Fibroblast of the conjunctiva (primary cell): Measurements from ENCODE around the gene TXNDC16.
"Not testable (repeated sequence)": the region's sequence is repeated elsewhere in the genome, so short reads cannot be mapped to it uniquely, and the experiment has no call there.

ENCODE experiments used
- DNase-seq: peaks from one replicate; pipeline ENCODE4 v3.0.0-alpha.2; 2010; ENCODE audit warnings: low read depth

TXNDC16 gene

GRCh38 chr14:52552063-52552988, at the start of gene TXNDC16, which contains the start of gene GPR137C:
TSS of gene TXNDC16 (minus strand) at chr14:52552505. CDS start at chr14:52543557, 8,948 bp downstream.
TSS of gene GPR137C (plus strand) at chr14:52552836. CDS start at chr14:52553148, 312 bp downstream.
- DNase-seq: peak; percentile 98

GRCh38 chr14:52599974-52600373, 47.7 kb upstream of the TXNDC16 start:
- DNase-seq: no peak

GRCh38 chr14:52598568-52598967, 46.3 kb upstream of the TXNDC16 start:
- no peak for DNase-seq

GRCh38 chr14:52596861-52597260, 44.6 kb upstream of the TXNDC16 start:
- no peak for DNase-seq

- DNase-seq: no peak
Observed at GRCh38 chr14:52596320-52596719, 44.0 kb upstream of the TXNDC16 start.

- no peak for DNase-seq
Observed at GRCh38 chr14:52590318-52590717, 38.0 kb upstream of the TXNDC16 start.

GRCh38 chr14:52589646-52590045, 37.3 kb upstream of the TXNDC16 start:
- no peak for DNase-seq

- no peak for DNase-seq
Observed at GRCh38 chr14:52583544-52583943, 31.2 kb upstream of the TXNDC16 start.

GRCh38 chr14:52575858-52576257, 23.6 kb upstream of the TXNDC16 start:
- no peak for DNase-seq

GRCh38 chr14:52568454-52568853, 16.1 kb upstream of the TXNDC16 start:
- DNase-seq: not testable (repeated sequence)

GRCh38 chr14:52563120-52563519, 10.8 kb upstream of the TXNDC16 start:
- no peak for DNase-seq

GRCh38 chr14:52558688-52559087, 6.4 kb upstream of the TXNDC16 start:
- no peak for DNase-seq

- peak; percentile 81 for DNase-seq
Observed at GRCh38 chr14:52553671-52554575, 1.6 kb upstream of the TXNDC16 start.

GRCh38 chr14:52553002-52553670, 831 bp upstream of the TXNDC16 start:
- no peak for DNase-seq

- DNase-seq: peak; percentile 6
Observed at GRCh38 chr14:52551696-52552062, 626 bp downstream of the TXNDC16 start.

- DNase-seq: no peak
Observed at GRCh38 chr14:52551205-52551604, 1.1 kb downstream of the TXNDC16 start.

- DNase-seq: no peak
Observed at GRCh38 chr14:52550661-52551060, 1.6 kb downstream of the TXNDC16 start.

GRCh38 chr14:52547526-52547925, 4.8 kb downstream of the TXNDC16 start:
- no peak for DNase-seq

GRCh38 chr14:52547027-52547426, 5.3 kb downstream of the TXNDC16 start:
- DNase-seq: no peak

- DNase-seq: no peak
Observed at GRCh38 chr14:52546318-52546670, 6.0 kb downstream of the TXNDC16 start.

- no peak for DNase-seq
Observed at GRCh38 chr14:52545584-52546317, 6.6 kb downstream of the TXNDC16 start.
